ENCODE data around the gene LYZL1.

DNA sequence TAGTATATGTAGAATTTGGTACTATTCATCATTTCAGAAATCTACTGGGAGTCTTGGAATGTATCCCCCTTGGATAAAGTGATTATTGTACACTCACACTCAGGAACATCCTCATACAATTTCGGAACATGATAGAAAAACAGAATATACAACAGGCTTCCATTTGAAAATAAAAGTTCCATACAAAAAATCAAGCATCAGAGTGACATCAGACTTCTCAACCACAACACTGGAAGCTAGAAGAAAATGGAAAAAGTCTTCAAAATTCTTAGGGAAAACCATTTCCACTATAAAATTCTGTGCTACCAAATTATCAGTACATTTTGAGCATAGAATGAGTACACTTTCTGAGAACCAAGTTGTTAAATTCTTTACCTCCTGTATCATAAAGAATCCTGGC lies 8.8 kb downstream of the LYZL1 start:
- TF ChIP-seq, protein P1, sequence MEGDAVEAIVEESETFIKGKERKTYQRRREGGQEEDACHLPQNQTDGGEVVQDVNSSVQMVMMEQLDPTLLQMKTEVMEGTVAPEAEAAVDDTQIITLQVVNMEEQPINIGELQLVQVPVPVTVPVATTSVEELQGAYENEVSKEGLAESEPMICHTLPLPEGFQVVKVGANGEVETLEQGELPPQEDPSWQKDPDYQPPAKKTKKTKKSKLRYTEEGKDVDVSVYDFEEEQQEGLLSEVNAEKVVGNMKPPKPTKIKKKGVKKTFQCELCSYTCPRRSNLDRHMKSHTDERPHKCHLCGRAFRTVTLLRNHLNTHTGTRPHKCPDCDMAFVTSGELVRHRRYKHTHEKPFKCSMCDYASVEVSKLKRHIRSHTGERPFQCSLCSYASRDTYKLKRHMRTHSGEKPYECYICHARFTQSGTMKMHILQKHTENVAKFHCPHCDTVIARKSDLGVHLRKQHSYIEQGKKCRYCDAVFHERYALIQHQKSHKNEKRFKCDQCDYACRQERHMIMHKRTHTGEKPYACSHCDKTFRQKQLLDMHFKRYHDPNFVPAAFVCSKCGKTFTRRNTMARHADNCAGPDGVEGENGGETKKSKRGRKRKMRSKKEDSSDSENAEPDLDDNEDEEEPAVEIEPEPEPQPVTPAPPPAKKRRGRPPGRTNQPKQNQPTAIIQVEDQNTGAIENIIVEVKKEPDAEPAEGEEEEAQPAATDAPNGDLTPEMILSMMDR (IDR thresholded peaks at IDR 0.05): no peak
- no peak for TF ChIP-seq POLR2A (IDR thresholded peaks at IDR 0.05)

Measured in testis (tissue), 2 donors.